DND-41 (cell line): ENCODE data around the gene CLCA2.

Experiments
- ATAC-seq: fragments of 200-7000 bp; cut with Tn5 transposase; 3 replicates; pipeline ENCODE4 v1.9.1; 2021; ENCODE audit warnings: low read depth; ENCODE audit not compliant: insufficient read depth
- DNase-seq: peaks from one replicate; pipeline ENCODE4 v3.0.0-alpha.2; 2020
- H2AFZ ChIP-seq: 2 replicates; pipeline ENCODE4 v1.6.0; 2012; ENCODE audit warnings: low read depth, low read length
- H3K27ac ChIP-seq: 2 replicates; pipeline ENCODE4 v1.5.1; 2012; ENCODE audit warnings: low read length, inconsistent platforms
- H3K27me3 ChIP-seq: fragments of 200-600 bp; sonication (generic); 2 replicates; pipeline ENCODE4 v1.6.0; 2012; ENCODE audit warnings: low read length, mild to moderate bottlenecking, inconsistent platforms; ENCODE audit not compliant: insufficient read depth, poor library complexity
- H3K36me3 ChIP-seq: 2 replicates; pipeline ENCODE4 v1.5.1; 2012; ENCODE audit warnings: low read length, inconsistent platforms; ENCODE audit not compliant: insufficient read depth
- H3K4me1 ChIP-seq: 2 replicates; pipeline ENCODE4 v1.5.1; 2012; ENCODE audit warnings: mild to moderate bottlenecking, low read length; ENCODE audit not compliant: insufficient read depth
- H3K4me2 ChIP-seq: 2 replicates; pipeline ENCODE4 v1.6.0; 2012; ENCODE audit warnings: mild to moderate bottlenecking, moderate library complexity, low read length, inconsistent platforms; ENCODE audit not compliant: insufficient read depth
- H3K4me3 ChIP-seq, 2 experiments: fragments of 200-600 bp in 1 of 2; shearing (Covaris generic) in 1 of 2; 2 replicates each; pipeline ENCODE4 v1.5.1; 2012 to 2016; ENCODE audit warnings: inconsistent platforms in 2 of 2, low read length in 2 of 2, mild to moderate bottlenecking in 2 of 2, low read depth in 1 of 2, moderate library complexity in 1 of 2
- H3K79me2 ChIP-seq: 2 replicates; pipeline ENCODE4 v1.6.0; 2012; ENCODE audit warnings: low read length, inconsistent platforms; ENCODE audit not compliant: insufficient read depth
- H3K9ac ChIP-seq: 2 replicates; pipeline ENCODE4 v1.6.0; 2012; ENCODE audit warnings: low read depth, mild to moderate bottlenecking, inconsistent platforms, low read length, moderate library complexity
- H3K9me3 ChIP-seq: 2 replicates; pipeline ENCODE4 v1.5.1; 2012; ENCODE audit warnings: low read length, moderate library complexity, mild to moderate bottlenecking, inconsistent platforms; ENCODE audit not compliant: insufficient read depth, severe bottlenecking
- H4K20me1 ChIP-seq: 2 replicates; pipeline ENCODE4 v1.6.0; 2012; ENCODE audit warnings: low read length; ENCODE audit not compliant: insufficient read depth
- CTCF ChIP-seq: IDR thresholded peaks from 2 replicates; pipeline ENCODE4 v1.5.1; 2012; ENCODE audit warnings: borderline replicate concordance, low read length, moderate library complexity, mild to moderate bottlenecking; ENCODE audit not compliant: poor library complexity, severe bottlenecking; ENCODE audit errors: extremely low read depth
- EZH2 ChIP-seq: IDR thresholded peaks from 3 replicates; pipeline ENCODE4 v1.6.1; 2012; ENCODE audit warnings: borderline replicate concordance, low read depth, mild to moderate bottlenecking, moderate library complexity, low read length, inconsistent platforms; ENCODE audit not compliant: severe bottlenecking

Gene CLCA2

GRCh38 chr1:86395751-86396497, 28.0 kb upstream of the CLCA2 start, which contains the start of gene ODF2L:
Gene ODF2L, minus strand, starts transcription at chr1:86396323. Its CDS starts 9,296 bp downstream, at chr1:86387027.
- Histone ChIP-seq H3K4me1 (peaks cover 48% of the 10 kb centered on the region), H4K20me1 (no peaks in the 10 kb centered on the region), H3K9ac (peak within 1 kb of the TSS; percentile 68), H2AFZ (peak within 1 kb of the TSS; percentile 95), H3K27me3 (no peaks in the 10 kb centered on the region), H3K27ac (peak within 1 kb of the TSS; percentile 76), H3K4me3 (peak within 1 kb of the TSS; percentile 67 to 93), H3K36me3 (no peaks in the 10 kb centered on the region), H3K9me3 (no peaks in the 10 kb centered on the region), H3K79me2 (peaks cover 43% of the 10 kb centered on the region), H3K4me2 (peak within 1 kb of the TSS; percentile 92)
- ATAC-seq (peak; percentile 100), DNase-seq (peak; percentile 91)
- no peak for TF ChIP-seq CTCF
- no peak for TF ChIP-seq EZH2

- H2AFZ ChIP-seq, result peak overlapping the region; percentile 95
- H3K4me1 ChIP-seq, result peaks cover 42% of the 10 kb centered on the region
- H3K79me2 ChIP-seq, result peaks cover 38% of the 10 kb centered on the region
- H3K27ac ChIP-seq, result peak overlapping the region; percentile 76
- no peaks in the 10 kb centered on the region for H3K9me3 ChIP-seq
- H3K9ac ChIP-seq, result peak overlapping the region; percentile 68
- no peak for TF ChIP-seq EZH2
- no peak for TF ChIP-seq CTCF
- H3K4me2 ChIP-seq, result peak overlapping the region; percentile 92
- no peaks in the 10 kb centered on the region for H3K36me3 ChIP-seq
- H3K4me3 ChIP-seq, result peak overlapping the region; percentile 67 to 93; a peak in 3 of 4 replicates
- DNase-seq (no peak), ATAC-seq (peak; percentile 21)
- no peaks in the 10 kb centered on the region for H4K20me1 ChIP-seq
- H3K27me3 ChIP-seq, result no peaks in the 10 kb centered on the region
Measured at GRCh38 chr1:86396498-86396890, 27.5 kb upstream of the CLCA2 start.

DNA sequence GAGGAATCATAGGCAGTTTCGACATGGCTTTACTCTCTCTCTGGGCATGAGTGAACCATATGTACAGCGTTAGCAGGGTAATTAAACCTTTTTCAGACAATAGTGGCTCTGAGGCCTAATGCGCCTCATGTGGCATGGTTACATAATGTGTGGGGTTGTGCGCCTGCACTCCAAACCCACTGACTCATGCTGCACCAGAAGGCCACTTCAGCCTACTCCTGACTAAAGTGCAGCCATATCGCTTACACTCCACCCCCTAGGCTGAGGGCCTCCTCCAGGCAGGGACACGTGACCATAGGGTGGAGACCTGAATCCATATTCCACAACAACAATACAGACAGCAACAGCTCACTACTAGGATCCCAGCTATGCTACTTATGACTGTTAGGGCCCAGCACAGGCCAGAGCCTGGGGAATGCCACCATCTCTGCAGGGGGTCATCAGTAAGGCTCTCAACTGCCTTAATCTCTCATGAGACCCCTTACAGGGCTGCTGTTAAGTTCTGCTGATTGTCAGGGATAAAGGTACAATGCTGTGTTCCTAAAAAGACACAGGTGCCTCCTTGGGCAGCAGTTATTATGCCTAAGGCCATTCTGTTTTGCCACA, 14.5 kb upstream of the CLCA2 start:
- no peaks in the 10 kb centered on the region for H4K20me1 ChIP-seq
- no peak overlapping the region for H2AFZ ChIP-seq
- no peaks in the 10 kb centered on the region for H3K79me2 ChIP-seq
- no peaks in the 10 kb centered on the region for H3K27me3 ChIP-seq
- no peak overlapping the region for H3K4me2 ChIP-seq
- no peaks in the 10 kb centered on the region for H3K9me3 ChIP-seq
- DNase-seq, result no peak
- ATAC-seq, result peak; percentile 40; the same call in 2 of the 3 replicates
- TF ChIP-seq CTCF, result no peak
- no peak for TF ChIP-seq EZH2
- no peak overlapping the region for H3K9ac ChIP-seq
- no peak overlapping the region for H3K27ac ChIP-seq
- no peak overlapping the region for H3K4me3 ChIP-seq
- H3K4me1 ChIP-seq, result no peaks in the 10 kb centered on the region
- no peaks in the 10 kb centered on the region for H3K36me3 ChIP-seq
